Activated gamma-delta T cell (primary cell): ENCODE data around the gene TTC9C.
"Not testable (repeated sequence)": the region's sequence is repeated elsewhere in the genome, so short reads cannot be mapped to it uniquely, and the experiment has no call there.

Source experiments
- DNase-seq: peaks from one replicate; lab custom pipeline; 2025; lab: John Stamatoyannopoulos, UW

Gene TTC9C

DNA sequence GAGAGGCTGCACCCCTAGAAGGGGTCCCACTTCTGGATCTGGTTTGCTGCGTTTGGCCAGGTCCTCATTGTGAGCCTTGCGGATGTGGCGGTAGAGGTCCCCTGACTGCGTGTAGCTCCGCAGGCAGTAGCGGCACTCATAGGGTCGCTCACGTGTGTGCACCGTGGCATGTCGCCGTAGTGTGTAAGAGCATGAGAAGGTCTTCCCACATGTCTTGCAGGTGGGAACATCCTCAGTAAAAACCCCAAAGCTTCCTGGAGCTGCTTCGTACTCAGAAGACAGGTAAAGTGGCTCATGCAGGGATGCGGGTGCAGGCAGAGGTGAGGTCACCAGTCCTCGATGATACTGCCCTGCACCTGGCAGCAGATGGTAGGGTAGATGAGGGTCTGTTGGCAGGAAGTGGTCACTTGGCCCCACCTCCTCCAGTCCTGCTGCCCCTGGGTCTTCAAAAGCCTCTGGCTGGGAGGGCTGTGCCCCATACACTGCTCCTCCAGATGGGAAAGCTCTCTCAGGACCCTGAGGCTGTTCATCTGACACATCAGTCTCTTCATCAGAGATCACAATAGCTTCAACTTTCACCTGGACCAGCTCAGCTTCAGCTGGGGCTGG, 24.0 kb downstream of the TTC9C start:
- DNase-seq = no peak

DNA sequence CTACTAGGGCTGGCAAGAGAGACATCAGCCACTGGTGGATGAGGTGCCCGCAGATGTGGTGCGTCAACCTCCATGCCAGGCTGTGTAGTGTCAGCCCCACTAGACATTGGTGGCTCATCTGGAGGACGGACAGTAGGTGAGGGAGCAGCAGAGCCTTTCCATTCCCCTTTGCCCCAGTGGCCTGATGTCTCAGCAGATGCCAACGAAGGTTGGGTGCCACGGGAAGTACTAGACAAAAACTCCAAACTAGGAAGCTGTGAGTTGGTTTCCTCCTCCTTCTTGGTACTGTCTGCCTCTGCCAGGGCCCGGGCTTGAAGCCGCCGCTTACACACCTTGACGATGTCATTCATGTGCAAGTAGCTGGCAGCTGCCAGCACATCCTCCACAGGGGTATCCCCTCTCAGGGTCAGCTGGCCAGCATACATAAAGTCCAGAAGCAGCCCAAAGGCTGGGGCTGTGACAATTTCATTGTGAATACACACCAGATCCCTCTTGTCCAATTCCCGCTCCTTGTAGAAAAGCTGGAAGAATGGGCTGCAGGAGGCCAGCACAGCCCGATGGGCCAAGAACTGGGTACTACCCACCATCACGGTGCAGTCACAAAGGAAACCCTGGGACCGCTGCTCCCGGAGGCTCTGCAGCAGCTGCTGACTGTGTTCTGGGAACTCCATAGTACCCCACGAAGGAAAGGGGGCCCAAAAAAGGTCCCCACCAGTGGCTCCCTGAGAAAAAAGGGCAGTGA, 24.9 kb downstream of the TTC9C start:
- DNase-seq = no peak

DNA sequence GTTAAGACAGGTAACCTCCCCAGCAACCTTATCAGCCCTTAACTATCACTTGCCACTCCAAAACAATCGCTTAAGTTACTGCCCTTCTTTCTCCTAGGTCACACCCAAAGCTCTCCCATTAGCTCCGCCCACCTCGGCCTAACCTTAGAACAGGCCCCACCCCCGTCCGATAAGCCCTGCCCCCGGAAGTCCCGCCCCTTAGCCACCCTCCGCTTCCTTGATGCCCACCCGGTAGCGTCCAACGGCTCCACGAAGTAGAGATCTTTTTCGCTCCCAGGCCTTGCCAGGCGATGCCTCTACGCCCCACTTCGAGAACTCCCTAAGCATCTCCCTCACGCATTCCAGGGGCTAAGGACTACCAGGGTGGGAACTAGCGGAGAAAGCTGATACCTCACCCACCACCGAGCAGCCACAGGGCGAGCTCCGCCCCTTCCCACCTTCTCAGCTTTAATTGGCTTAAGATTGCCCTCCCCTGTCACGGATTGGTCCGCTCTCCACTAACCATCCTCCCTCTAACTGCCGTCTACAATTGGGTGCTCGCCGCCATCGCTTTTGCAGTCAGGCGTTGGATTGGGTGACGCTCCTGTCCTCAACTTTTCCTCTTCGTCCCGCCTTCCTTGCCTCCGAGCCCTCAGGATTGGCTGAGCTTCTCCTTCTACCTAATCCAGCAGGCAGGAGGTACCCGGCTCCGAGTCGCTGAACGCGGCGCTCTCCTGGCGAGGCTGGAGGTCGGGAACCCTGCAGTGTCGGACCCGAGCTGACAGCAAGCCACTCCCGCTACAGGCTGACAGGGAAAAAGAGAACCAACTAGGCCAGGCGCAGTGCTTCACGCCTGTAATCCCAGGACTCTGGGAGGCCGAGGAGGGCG, 25.7 kb downstream of the TTC9C start, which contains the start of gene ZBTB3:
ZBTB3 (minus strand) TSS at position 425 of the 868 bp plus-strand sequence. CDS start 496 bp downstream, outside the sequence.
- DNase-seq = peak; percentile 69

DNA sequence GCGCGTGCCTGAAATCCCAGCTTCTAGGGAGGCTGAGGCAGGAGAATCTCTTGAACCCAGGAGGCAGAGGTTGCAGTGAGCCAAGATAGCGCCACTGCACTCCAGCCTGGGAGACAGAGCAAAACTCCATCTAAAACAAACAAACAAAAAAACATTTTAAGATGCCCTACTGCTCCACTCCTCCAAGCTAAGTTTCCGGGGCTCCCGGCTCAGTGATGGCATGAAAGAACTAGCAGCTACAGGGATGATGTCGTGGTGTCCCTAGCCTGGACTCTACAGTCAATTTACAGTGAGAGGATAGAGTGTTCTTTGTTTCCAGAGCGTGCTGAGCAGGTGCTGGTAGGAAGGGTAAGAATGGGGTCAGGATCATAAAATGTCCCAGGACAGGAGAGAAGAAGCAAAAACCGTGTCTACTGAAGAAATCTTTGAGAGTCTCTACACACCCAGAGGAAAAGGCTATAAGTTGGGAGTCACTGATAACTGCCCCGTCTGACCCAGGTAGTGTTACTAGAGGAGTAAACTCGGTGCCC, 26.9 kb downstream of the TTC9C start:
- no peak for DNase-seq

DNA sequence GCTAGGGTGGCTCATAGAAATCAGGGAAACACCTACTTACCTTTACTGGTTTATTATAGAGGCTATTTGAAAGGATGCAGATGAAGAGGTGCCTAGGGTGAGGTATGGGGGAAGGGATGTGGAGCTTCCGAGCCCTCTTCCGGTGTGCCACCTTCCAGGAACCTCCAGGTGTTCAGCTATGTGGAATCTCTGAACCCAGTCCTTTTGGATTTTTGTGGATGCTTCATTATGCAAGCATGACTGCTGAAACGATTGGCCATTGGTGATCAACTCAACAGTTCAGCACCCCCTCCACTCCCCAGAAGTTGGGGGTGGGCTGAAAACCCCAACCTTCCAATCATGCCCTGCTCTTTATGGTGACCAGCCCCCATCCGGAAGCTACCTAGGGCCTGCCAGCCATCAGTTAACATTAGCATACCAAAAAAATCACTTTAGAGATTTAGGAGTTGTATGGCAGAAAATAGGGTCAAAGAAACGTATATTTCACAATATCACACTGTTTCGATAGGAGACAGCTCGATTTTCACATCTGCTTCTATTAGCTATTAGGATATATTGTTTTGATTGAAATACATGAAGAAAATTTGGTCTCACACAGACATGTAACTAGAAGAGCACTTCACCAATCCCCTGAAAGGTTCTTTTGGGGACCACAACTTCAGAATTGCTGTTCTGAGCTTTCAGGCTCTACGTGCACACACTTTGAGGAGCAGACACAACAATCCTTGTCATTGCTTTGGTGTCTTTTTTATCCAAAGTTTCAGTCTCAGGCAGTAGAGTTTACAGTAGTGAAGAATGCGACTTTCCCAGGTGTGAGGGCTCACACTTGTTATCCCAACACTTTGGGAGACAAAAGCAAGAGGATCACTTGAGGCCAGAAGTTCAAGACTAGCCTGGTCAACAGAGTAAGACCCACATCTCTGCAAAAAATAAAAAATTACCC, 29.8 kb downstream of the TTC9C start:
- DNase-seq = no peak

DNA sequence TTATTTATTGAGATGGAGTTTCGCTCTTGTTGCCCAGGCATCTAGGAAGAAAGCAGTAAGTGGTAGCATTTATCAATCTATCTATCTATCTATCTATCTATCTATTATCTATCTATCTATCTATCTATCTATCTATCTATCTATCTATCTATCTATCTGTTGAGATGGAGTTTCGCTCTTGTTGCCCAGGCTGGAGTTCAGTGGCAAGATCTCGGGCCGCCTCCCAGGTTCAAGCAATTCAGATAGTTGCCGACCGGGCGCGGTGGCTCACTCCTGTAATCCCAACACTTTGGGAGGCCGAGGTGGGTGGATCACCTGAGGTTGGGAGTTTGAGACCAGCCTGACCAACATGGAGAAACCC, 32.6 kb downstream of the TTC9C start:
- not testable (repeated sequence) for DNase-seq

DNA sequence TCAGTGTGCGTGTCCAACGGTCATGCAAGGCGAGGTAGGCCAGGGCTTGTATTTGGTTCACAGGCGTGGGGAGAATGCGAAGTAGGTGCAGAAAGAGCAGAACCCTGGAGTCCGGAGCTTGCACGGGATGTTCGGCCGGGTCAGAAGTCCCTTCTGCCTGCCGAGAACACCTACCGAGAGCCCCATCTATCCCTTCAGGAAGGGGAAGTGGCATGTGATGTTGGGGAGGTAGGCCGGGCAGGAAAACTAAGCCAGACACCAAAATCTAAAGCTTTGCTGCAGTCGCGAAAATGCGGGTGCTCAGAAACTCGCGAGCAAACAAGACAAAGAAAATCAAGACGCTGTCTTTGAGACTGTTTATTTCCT, 42.5 kb downstream of the TTC9C start:
- DNase-seq = no peak

DNA sequence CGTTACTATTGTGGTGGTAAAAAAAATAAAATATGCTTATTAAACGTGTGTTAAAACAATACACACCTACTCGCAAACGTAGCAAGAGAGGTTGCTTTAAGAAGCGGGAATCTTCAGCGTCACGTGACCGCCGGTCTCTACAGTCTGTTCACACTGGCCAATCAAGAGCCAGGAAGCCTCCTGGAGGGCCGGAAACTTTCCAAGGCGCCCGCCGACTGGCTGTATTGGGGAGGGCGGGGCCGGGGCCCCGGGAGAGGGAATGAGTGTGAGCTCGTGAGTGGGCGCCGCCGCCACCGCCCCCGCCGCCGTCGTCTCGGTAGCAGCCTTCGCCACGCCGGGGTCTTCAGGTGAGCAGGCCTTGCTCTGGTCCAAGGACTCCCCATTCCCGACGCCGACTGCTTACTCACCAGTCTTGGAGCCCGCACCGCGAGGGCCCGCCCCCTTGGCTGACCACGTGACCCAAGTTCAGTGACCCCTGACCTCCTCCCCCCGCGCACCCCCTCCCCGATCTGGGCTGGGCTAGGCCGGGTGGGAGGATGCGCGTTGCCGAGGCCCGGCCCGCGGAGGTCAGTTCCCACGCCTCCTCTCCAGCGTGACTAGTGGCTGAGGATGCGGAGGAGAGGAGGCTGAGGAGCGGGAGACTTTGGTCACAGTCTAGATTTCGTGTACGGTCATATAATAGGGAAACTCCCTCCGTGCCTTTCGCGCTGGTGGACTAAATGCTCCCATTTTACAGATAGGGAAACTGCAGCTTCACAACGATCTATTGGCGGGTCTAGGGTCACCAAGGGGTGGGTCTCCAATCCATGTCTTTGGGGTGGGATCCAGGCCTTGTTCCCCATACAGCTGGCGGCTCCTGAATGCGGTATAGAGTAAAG, 43.1 kb downstream of the TTC9C start, which contains the start of gene TAF6L:
TAF6L (plus strand) TSS at position 253 of the 878 bp plus-strand sequence. CDS start 4,388 bp downstream, outside the sequence.
- DNase-seq = peak; percentile 85

DNA sequence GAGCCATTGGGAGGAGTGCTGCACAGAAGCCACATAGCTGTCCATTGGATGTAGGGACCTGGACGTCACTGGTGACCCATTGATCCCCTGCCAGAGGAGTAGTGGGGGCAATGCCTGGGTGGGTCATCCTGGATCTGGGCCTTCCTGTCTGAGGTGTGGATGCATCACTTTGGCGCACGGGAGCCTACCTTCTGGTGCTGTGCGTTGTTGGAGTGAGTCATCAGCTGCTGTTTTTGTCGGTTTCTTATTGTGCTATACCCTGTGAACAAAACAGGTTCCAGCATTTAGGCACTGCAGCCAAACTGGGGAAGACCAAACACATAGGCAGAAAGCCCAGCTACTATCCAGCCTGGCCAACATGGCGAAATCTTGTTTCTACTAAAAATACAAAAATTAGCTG, 46.1 kb downstream of the TTC9C start:
- no peak for DNase-seq

DNA sequence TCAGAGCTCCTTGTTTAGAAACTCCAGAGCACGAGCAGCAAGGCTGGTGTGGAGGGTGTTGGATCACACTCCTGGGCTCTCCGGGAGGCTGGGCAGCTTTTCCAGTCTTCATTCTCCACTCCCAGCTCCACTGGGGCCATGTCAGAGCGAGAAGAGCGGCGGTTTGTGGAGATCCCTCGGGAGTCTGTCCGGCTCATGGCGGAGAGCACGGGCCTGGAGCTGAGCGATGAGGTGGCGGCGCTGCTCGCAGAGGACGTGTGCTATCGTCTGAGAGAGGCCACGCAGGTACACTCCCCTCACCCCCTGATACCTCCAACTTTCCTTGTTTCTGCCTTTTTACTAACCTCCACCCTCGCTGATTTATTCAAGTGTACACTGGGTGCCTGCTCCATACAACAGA, 47.4 kb downstream of the TTC9C start:
- DNase-seq = no peak

DNA sequence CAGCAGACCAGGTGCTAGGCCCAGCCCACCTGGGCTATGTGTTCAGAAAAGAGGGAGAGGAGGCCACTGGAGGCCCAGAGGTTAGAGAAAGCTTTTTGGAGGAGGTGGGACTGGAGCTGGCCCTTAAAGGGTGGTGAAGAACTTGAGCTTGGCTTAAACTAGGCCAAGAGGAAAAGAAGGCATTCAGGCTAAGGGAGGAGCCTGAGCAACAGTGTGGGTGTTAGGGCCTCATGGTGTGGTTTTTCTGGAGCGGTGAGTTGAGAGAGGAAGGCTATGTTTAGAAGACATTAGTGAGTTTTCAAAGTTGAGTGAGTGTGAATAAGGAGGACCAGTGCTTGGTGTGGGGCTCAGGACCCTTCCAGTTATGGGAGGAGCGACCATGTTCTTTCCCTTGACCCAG, 49.1 kb downstream of the TTC9C start:
- no peak for DNase-seq

DNA sequence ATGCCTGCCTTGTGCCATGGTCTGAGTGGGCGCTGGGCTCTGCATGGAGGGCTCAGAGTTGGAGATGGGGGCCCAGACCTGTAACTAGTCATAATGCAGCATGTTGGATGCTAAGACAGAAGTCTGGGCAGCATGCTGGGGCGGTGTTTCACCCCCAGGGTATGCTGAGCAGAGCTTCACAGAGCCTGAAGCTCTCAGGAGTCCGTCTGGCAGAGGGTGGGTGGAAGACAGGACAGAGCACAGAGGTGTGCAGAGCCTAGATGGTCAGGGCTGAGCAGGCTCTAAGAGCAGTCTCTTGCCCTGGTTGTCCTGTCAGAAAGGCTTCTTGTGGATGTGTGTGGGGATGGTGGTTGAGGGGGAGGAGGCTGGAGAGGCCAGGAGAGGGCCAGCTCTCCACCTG, 50.2 kb downstream of the TTC9C start:
- no peak for DNase-seq

DNA sequence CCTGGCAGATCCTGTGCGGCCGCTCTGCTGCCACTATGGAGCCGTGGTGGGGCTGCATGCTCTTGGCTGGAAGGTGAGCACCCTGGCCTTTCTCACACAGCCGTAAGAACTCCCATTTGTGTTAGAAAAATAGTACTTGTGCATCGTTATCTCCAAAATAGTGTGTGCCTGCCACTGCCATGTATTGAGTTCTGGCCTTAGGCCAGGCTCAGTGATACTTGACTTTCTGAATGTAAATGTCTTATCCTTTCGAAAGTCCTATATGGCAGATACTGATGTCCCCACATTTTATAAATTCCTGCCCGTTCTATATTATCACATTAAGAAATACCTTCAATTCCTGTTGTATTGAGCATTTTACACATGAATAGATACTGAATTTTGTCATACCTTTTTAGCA, 54.5 kb downstream of the TTC9C start:
- no peak for DNase-seq

DNA sequence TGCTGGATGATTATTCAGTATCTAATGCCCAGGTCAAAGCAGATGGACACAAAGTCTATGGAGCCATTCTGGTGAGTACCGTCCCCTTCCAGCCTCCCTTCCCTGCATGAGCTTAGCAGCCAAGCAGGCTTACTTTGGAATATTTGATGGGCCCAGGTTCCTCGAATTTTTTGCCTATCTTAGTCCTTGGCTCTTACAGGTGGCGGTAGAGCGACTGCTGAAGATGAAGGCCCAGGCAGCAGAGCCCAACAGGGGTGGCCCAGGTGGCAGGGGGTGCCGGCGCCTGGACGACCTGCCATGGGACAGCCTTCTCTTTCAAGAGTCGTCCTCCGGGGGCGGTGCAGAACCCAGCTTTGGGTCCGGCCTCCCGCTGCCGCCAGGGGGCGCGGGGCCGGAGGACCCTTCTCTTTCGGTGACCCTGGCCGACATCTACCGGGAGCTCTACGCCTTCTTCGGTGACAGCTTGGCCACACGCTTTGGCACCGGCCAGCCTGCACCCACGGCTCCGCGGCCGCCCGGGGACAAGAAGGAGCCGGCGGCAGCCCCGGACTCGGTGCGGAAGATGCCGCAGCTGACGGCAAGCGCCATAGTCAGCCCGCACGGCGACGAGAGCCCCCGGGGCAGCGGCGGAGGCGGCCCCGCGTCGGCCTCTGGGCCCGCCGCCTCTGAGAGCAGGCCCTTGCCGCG, 58.2 kb downstream of the TTC9C start:
- DNase-seq = peak; percentile 70

DNA sequence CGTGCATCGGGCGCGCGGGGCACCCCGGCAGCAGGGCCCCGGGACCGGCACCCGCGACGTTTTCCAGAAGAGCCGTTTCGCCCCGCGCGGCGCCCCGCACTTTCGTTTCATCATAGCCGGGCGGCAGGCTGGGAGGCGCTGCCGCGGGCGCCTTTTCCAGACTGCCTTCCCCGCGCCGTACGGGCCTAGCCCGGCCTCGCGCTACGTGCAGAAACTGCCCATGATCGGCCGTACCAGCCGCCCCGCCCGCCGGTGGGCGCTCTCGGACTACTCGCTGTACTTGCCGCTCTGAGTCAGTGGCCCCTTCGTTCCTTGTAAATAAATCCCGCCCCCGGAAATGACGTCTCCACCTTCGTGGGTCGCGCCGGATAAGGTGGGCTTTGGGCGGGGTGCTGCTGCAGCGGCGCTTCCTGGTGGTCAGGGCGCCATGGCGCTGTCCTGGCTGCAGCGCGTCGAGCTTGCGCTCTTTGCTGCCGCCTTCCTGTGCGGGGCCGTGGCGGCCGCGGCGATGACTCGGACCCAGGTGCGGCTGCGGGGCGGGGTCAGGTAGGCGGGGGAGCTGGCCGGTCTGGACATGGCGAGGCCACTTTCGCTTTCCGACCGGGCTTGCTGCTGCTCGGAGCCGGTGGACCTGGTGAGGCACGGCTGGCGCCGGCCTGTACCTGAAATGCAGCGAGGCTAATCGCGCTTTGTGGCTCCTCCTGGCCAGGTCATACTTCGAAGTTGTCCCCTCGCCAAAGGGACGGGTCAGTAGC, 58.9 kb downstream of the TTC9C start, which contains the start of gene TMEM179B:
TMEM179B (plus strand) TSS at position 398 of the 755 bp plus-strand sequence; CDS start at position 428, 30 bp downstream.
- DNase-seq = peak; percentile 85
